Melanocyte of skin (primary cell): ENCODE data around the gene PLXND1. TPM values are rescaled to one million over a fixed set of nuclear protein-coding genes. Genes with fewer than 3 reads are reported as not detected.

Experiments
- small RNA-seq, 2 donors: library from RNA; depleted of rRNA; stranded (forward); fragments of <200 nt; gene quantifications; one replicate each; pipeline ENCODE3, GENCODE V24; 2012
- total RNA-seq, 2 donors: library from RNA; depleted of rRNA; stranded (reverse); fragments of >200 nt; gene quantifications; 2 replicates each; pipeline ENCODE4 v1.2.3, GENCODE V29; 2012

The PLXND1 gene, protein sequence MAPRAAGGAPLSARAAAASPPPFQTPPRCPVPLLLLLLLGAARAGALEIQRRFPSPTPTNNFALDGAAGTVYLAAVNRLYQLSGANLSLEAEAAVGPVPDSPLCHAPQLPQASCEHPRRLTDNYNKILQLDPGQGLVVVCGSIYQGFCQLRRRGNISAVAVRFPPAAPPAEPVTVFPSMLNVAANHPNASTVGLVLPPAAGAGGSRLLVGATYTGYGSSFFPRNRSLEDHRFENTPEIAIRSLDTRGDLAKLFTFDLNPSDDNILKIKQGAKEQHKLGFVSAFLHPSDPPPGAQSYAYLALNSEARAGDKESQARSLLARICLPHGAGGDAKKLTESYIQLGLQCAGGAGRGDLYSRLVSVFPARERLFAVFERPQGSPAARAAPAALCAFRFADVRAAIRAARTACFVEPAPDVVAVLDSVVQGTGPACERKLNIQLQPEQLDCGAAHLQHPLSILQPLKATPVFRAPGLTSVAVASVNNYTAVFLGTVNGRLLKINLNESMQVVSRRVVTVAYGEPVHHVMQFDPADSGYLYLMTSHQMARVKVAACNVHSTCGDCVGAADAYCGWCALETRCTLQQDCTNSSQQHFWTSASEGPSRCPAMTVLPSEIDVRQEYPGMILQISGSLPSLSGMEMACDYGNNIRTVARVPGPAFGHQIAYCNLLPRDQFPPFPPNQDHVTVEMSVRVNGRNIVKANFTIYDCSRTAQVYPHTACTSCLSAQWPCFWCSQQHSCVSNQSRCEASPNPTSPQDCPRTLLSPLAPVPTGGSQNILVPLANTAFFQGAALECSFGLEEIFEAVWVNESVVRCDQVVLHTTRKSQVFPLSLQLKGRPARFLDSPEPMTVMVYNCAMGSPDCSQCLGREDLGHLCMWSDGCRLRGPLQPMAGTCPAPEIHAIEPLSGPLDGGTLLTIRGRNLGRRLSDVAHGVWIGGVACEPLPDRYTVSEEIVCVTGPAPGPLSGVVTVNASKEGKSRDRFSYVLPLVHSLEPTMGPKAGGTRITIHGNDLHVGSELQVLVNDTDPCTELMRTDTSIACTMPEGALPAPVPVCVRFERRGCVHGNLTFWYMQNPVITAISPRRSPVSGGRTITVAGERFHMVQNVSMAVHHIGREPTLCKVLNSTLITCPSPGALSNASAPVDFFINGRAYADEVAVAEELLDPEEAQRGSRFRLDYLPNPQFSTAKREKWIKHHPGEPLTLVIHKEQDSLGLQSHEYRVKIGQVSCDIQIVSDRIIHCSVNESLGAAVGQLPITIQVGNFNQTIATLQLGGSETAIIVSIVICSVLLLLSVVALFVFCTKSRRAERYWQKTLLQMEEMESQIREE (N-terminal part only)
- 10 to 100 TPM in 1 of 2 donors, 1 to 10 TPM in 1; 8.3 to 33.3 TPM for total RNA-seq

DNA sequence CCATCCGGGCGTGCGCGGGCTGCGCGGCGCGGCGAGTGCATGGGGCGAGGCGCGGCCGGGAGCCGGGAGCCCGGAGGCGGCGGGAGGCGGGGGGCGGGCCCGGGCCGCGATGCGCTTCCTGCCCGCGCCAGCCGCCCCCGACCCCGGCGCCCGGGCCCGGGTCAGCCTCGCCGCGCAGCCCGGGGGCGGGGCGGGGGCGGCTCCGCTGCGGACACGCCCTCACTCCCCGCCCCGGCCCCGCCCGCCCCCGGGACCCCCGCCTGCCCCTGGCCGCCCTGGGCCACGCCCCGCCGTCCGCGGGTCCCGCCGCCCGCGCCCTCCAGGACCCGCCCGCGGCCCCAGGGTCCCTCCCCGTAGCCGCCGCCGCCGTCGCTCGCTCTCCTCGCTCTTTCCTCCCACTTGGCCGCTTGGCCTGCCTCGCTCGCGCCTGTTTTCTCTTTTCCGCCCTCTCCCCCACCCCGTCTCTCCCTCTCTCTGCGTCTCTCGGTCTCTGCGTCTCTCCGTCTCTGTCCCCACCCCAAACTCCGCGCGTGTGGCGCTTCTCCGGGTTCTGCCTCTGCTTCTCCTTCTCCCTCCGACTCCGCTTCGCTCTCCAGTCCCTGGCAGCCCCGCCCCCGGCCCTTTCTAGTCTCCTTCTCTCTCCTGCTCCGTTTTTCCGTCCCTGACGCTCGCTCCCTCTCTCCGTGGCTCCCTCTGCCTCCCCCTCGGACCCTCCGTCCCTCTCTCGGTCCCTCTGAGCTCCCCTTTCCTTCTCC is at the start of gene PLXND1:
Gene PLXND1 (minus strand): TSS at position 41 of the 755 bp plus-strand sequence. CDS start 37 bp downstream, at position 4.

DNA sequence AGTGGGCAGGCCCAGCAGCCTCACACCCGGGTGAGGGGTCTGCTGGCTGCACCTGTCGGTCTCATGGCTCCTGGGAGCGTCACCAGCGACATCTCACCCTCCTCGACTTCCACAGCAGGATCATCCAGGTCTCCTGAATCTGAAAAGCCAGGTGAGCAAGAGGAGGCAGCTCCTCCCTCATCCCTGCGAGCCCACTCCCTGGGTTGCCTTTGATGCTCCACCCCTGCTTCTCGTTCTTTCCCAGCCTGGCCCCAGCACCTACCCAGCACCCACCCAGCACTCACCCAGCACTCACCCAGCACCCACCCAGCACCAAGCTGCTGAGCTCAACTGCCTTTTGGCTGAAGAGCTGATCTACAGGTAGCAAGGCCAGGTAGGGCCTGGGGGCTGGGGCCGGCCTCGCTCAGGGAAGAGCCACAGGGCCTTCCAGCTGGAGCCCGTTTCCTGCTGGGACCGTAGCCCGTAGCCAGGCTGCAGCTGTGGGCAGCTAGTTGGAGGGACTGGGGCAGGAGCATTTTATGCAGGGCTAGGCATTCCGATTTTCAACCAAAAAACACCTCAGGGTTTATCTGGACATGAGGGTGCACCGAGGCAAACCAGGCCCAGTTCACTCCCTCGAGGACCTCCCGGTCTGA is 63.2 kb downstream of the PLXND1 start, which contains the start of gene H1-8:
Gene H1-8 (plus strand): TSS at position 20 of the 635 bp plus-strand sequence. CDS start 44 bp downstream, at position 64.

DNA sequence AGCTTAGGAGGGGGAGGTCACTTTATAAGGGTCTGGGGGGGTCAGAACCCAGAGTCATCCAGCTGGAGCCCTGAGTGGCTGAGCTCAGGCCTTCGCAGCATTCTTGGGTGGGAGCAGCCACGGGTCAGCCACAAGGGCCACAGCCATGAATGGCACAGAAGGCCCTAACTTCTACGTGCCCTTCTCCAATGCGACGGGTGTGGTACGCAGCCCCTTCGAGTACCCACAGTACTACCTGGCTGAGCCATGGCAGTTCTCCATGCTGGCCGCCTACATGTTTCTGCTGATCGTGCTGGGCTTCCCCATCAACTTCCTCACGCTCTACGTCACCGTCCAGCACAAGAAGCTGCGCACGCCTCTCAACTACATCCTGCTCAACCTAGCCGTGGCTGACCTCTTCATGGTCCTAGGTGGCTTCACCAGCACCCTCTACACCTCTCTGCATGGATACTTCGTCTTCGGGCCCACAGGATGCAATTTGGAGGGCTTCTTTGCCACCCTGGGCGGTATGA is 77.8 kb downstream of the PLXND1 start, which contains the start of gene RHO:
Gene RHO (plus strand): TSS at position 51 of the 512 bp plus-strand sequence. CDS start 95 bp downstream, at position 146.

Small RNA genes lying within 50 kb of the gene (small RNA-seq; reads per million reads assigned to genes)
- 0 to 0.06 reads per million in 2 donors for gene RN7SL752P

Other genes with a start within 250 kb of the PLXND1 start
- gene EFCAB12, start 178.0 kb downstream of the PLXND1 start, total RNA-seq: under 1 TPM; under 0.01 TPM
- gene MBD4, start 166.7 kb downstream of the PLXND1 start, total RNA-seq: 10 to 100 TPM; 17.2 to 20.3 TPM
- 10 to 100 TPM; 13.1 to 15.3 TPM for gene IFT122, start 166.5 kb downstream of the PLXND1 start, total RNA-seq
- gene RHO, start 78.0 kb downstream of the PLXND1 start, total RNA-seq: not detected
- not detected for gene H1-8, start 63.5 kb downstream of the PLXND1 start, total RNA-seq